Panc1 (cell line): ENCODE measurements around the gene FOCAD. TPM values are rescaled to one million over a fixed set of nuclear protein-coding genes. Genes with fewer than 3 reads are reported as not detected.

Experiments used
- ATAC-seq: fragments of 200-7000 bp; cut with Tn5 transposase; 2 replicates; pipeline ENCODE4 v1.9.1; 2020; ENCODE audit warnings: mild to moderate bottlenecking, moderate library complexity
- BruUV-seq: library from RNA; stranded (reverse); fragments of 400-500 nt; replicated peaks from 2 replicates; lab custom pipeline; 2021; lab: Mats Ljungman, UMichigan
- CTCF ChIA-PET: fragments of 300-600 bp; sonication (Branson Sonifier 250); formaldehyde crosslinking; loops from one replicate; lab custom pipeline; 2022; ENCODE audit warnings: antibody characterized with exemption; lab: Charles Lee
- POLR2A ChIA-PET: fragments of 300-600 bp; sonication (Branson Sonifier 250); formaldehyde crosslinking; loops from one replicate; lab custom pipeline; 2022; ENCODE audit warnings: antibody characterized with exemption; lab: Charles Lee
- DNase-seq: peaks from one replicate; pipeline ENCODE4 v3.0.0-alpha.2; 2010; ENCODE audit warnings: low read depth, low spot score
- H3K27ac ChIP-seq: 2 replicates; pipeline ENCODE4 v1.5.1; 2011; ENCODE audit warnings: mild to moderate bottlenecking, low read length, inconsistent platforms
- H3K27me3 ChIP-seq: fragments of 200-500 bp; sonication (Bioruptor generic); 2 replicates; pipeline ENCODE4 v1.6.0; 2014; ENCODE audit warnings: low read length, inconsistent platforms; ENCODE audit not compliant: control insufficient read depth, insufficient read depth
- H3K36me3 ChIP-seq: fragments of 200-500 bp; sonication (Bioruptor generic); 2 replicates; pipeline ENCODE4 v1.5.1; 2014; ENCODE audit warnings: inconsistent platforms, mild to moderate bottlenecking, low read length, moderate library complexity; ENCODE audit not compliant: control insufficient read depth, insufficient read depth
- H3K4me1 ChIP-seq: 2 replicates; pipeline ENCODE4 v1.5.1; 2011; ENCODE audit warnings: inconsistent platforms, mild to moderate bottlenecking, low read length, moderate library complexity; ENCODE audit not compliant: control insufficient read depth, insufficient read depth
- H3K4me3 ChIP-seq, 2 experiments: 2 replicates each; pipeline ENCODE4 v1.5.1; 2011 to 2012; ENCODE audit warnings: low read depth in 2 of 2, low read length in 2 of 2, mild to moderate bottlenecking in 2 of 2, inconsistent platforms in 1 of 2, moderate library complexity in 1 of 2
- H3K9me3 ChIP-seq: fragments of 200-500 bp; sonication (Bioruptor generic); 2 replicates; pipeline ENCODE4 v1.5.1; 2014; ENCODE audit warnings: low read depth, mild to moderate bottlenecking, inconsistent platforms, low read length, moderate library complexity; ENCODE audit not compliant: control insufficient read depth, insufficient read depth
- CTCF ChIP-seq: fragments of 450-650 bp; IDR thresholded peaks from 2 replicates; pipeline ENCODE4 v1.5.1; 2017; ENCODE audit warnings: mild to moderate bottlenecking
- POLR2AphosphoS5 ChIP-seq: IDR thresholded peaks from 2 replicates; pipeline ENCODE4 v1.6.1; 2012; ENCODE audit warnings: mild to moderate bottlenecking, low read depth, low read length, moderate library complexity
- REST ChIP-seq, 2 experiments: IDR thresholded peaks; 2 replicates each; pipeline ENCODE4 v1.6.1; 2011 to 2012; ENCODE audit warnings: low read depth in 2 of 2, control low read depth in 1 of 2, low read length in 1 of 2, mild to moderate bottlenecking in 1 of 2, moderate library complexity in 1 of 2; ENCODE audit not compliant: insufficient read depth in 1 of 2
- SIN3A ChIP-seq: IDR thresholded peaks from 2 replicates; pipeline ENCODE4 v1.6.1; 2012; ENCODE audit warnings: low read depth, mild to moderate bottlenecking, low read length, moderate library complexity, borderline replicate concordance; ENCODE audit not compliant: insufficient read depth
- TCF7L2 ChIP-seq: IDR thresholded peaks from 2 replicates; pipeline ENCODE4 v1.6.1; 2011; ENCODE audit warnings: mild to moderate bottlenecking, low read depth, low read length, inconsistent platforms
- in situ Hi-C: cut with HindIII; loops from 2 replicates; pipeline ENCODE4 v1.10.0; 2016; ENCODE audit warnings: low sequenced_read_pairs, low pct_unique_long_range_greater_than_20kb
- intact Hi-C: fragments of 100-400 bp; cut with micrococcal nuclease; formaldehyde crosslinking; loops from one replicate; pipeline ENCODE4 v1.10.0; 2022; ENCODE audit not compliant: unreplicated experiment
- total RNA-seq: library from RNA; stranded (reverse); gene quantifications from one replicate; pipeline ENCODE4 v1.2.1, GENCODE V29; 2021; ENCODE audit not compliant: unreplicated experiment

Gene FOCAD
- total RNA-seq, 1 experiment from 2014 or later, result 9.8 TPM

- ATAC-seq (no peak), DNase-seq (no peak)
- TF ChIP-seq CTCF (no peak), TCF7L2 (no peak), POLR2AphosphoS5 (no peak), SIN3A (no peak), REST (IDR thresholded peaks at IDR 0.05; ENCODE audit: insufficient read depth in 1 of 2, low read depth in 2 of 2, low read length in 1 of 2) (no peak)
- POLR2A ChIA-PET, result no interaction called here
- Histone ChIP-seq H3K4me3 (no peak overlapping the region), H3K9me3 (no peaks in the 10 kb centered on the region), H3K4me1 (no peaks in the 10 kb centered on the region), H3K36me3 (no peaks in the 10 kb centered on the region), H3K27me3 (no peaks in the 10 kb centered on the region), H3K27ac (no peak overlapping the region)
- in situ Hi-C loops (no loop called here), intact Hi-C loops (no loop called here)
- no TSS peak for BruUV-seq
- CTCF ChIA-PET, result no interaction called here
Measured at GRCh38 chr9:20930836-20931235, 246.8 kb downstream of the FOCAD start.

GRCh38 chr9:20940447-20941173 is 256.6 kb downstream of the FOCAD start:
- ATAC-seq, result no peak
- no peak for TF ChIP-seq POLR2AphosphoS5
- TF ChIP-seq TCF7L2, result no peak
- no peak for TF ChIP-seq CTCF
- TF ChIP-seq REST (IDR thresholded peaks at IDR 0.05; ENCODE audit: insufficient read depth in 1 of 2, low read depth in 2 of 2, low read length in 1 of 2), result no peak
- no peak for TF ChIP-seq SIN3A
- Histone ChIP-seq H3K9me3 (no peaks in the 10 kb centered on the region), H3K27me3 (no peaks in the 10 kb centered on the region), H3K4me1 (no peaks in the 10 kb centered on the region), H3K27ac (no peak overlapping the region), H3K36me3 (no peaks in the 10 kb centered on the region), H3K4me3 (no peak overlapping the region)
- POLR2A ChIA-PET, result no interaction called here
- no TSS peak for BruUV-seq
- no peak for DNase-seq
- CTCF ChIA-PET, result interaction anchor here (0.9 kb wide), 1 partner anchor 316 kb away, joined by 3 read pairs; no protein-coding TSS in a partner anchor
- intact Hi-C loops (loop anchor here (2.0 to 10.0 kb wide), 2 partner anchors 316 to 576 kb away; no protein-coding TSS in a partner anchor), in situ Hi-C loops (no loop called here)
